GM18498 (cell line): ENCODE data around the gene SPAG16.
"Not testable (repeated sequence)": the region's sequence is repeated elsewhere in the genome, so short reads cannot be mapped to it uniquely, and the experiment has no call there.

ENCODE experiments used
- ATAC-seq: cut with Tn5 transposase; IDR thresholded peaks from one replicate; pipeline ENCODE4 v1.9.1; 2021; ENCODE audit warnings: mild to moderate bottlenecking, moderate library complexity; ENCODE audit not compliant: unreplicated experiment

SPAG16 gene

GRCh38 chr2:213407027-213407426, 122.8 kb downstream of the SPAG16 start:
- not testable (repeated sequence) for ATAC-seq

- not testable (repeated sequence) for ATAC-seq
Observed at GRCh38 chr2:213408426-213409070, 124.3 kb downstream of the SPAG16 start.

- not testable (repeated sequence) for ATAC-seq
Observed at GRCh38 chr2:213410687-213411086, 126.4 kb downstream of the SPAG16 start.

- no peak for ATAC-seq
Observed at GRCh38 chr2:213411582-213412289, 127.5 kb downstream of the SPAG16 start.

- ATAC-seq, result no peak
Observed at GRCh38 chr2:213415093-213415492, 130.8 kb downstream of the SPAG16 start.

- ATAC-seq, result no peak
Observed at GRCh38 chr2:213416832-213417231, 132.6 kb downstream of the SPAG16 start.

- ATAC-seq, result no peak
Observed at GRCh38 chr2:213419980-213420379, 135.7 kb downstream of the SPAG16 start.

GRCh38 chr2:213420828-213421385, 136.6 kb downstream of the SPAG16 start:
- no peak for ATAC-seq

GRCh38 chr2:213422211-213422610, 137.9 kb downstream of the SPAG16 start:
- ATAC-seq, result no peak

GRCh38 chr2:213425618-213426017, 141.4 kb downstream of the SPAG16 start:
- ATAC-seq, result no peak

GRCh38 chr2:213429516-213429915, 145.3 kb downstream of the SPAG16 start:
- no peak for ATAC-seq

GRCh38 chr2:213443921-213444320, 159.7 kb downstream of the SPAG16 start:
- ATAC-seq, result no peak

- ATAC-seq, result no peak
Observed at GRCh38 chr2:213451542-213452239, 167.4 kb downstream of the SPAG16 start.

- no peak for ATAC-seq
Observed at GRCh38 chr2:213455316-213456008, 171.2 kb downstream of the SPAG16 start.

GRCh38 chr2:213475433-213475832, 191.2 kb downstream of the SPAG16 start:
- no peak for ATAC-seq

- no peak for ATAC-seq
Observed at GRCh38 chr2:213476641-213477040, 192.4 kb downstream of the SPAG16 start.

GRCh38 chr2:213490087-213490486, 205.8 kb downstream of the SPAG16 start:
- no peak for ATAC-seq

- no peak for ATAC-seq
Observed at GRCh38 chr2:213491376-213491775, 207.1 kb downstream of the SPAG16 start.

- no peak for ATAC-seq
Observed at GRCh38 chr2:213496226-213496625, 212.0 kb downstream of the SPAG16 start.

- no peak for ATAC-seq
Observed at GRCh38 chr2:213500881-213501280, 216.6 kb downstream of the SPAG16 start.

- ATAC-seq, result no peak
Observed at GRCh38 chr2:213524164-213524563, 239.9 kb downstream of the SPAG16 start.
